GM19463 (cell line): ENCODE results near the gene RIMKLB.
A peak's percentile ranks its signal among the peaks of the same experiment; 100 is the strongest.

Experiments
- ATAC-seq: cut with Tn5 transposase; IDR thresholded peaks from one replicate; pipeline ENCODE4 v1.9.1; 2021; ENCODE audit warnings: mild to moderate bottlenecking, moderate library complexity; ENCODE audit not compliant: unreplicated experiment

RIMKLB gene, protein sequence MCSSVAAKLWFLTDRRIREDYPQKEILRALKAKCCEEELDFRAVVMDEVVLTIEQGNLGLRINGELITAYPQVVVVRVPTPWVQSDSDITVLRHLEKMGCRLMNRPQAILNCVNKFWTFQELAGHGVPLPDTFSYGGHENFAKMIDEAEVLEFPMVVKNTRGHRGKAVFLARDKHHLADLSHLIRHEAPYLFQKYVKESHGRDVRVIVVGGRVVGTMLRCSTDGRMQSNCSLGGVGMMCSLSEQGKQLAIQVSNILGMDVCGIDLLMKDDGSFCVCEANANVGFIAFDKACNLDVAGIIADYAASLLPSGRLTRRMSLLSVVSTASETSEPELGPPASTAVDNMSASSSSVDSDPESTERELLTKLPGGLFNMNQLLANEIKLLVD

DNA sequence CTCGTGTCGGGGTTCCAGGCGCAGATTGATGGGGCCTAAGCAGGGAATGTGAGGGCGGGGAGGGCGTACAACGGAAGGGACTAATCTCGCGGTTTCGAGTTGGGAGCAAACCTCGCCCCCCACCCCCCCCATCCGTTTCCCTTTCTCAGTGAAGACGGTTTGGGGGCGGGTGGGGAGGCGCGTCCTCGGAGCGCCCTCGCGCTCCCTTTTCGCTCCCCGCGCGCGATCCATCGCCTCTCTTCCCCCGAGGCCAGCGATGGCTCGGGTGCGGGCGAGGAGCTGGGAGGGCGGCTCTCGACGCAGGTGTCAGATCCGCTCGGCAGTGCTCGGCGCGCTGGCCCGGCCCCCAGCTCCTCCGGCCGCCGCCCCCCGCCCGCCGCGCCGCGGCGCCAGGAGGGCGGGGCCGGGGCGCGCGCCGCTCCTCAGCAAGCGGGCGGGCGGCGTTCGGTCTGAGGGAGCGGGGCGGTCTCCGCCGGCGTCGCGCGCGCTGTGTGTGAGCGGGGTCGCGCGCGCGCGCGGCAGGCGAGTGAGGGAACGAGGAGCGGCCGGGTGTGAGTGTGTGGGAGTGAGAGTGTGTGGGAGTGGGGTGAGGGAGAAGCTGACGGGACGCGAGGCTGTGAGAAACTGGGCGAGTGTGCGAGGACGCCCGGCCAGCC is at the start of gene RIMKLB:
RIMKLB (plus strand) TSS at position 516 of the 656 bp plus-strand sequence. CDS start 15,876 bp downstream, outside the sequence.
- ATAC-seq: peak; percentile 83

DNA sequence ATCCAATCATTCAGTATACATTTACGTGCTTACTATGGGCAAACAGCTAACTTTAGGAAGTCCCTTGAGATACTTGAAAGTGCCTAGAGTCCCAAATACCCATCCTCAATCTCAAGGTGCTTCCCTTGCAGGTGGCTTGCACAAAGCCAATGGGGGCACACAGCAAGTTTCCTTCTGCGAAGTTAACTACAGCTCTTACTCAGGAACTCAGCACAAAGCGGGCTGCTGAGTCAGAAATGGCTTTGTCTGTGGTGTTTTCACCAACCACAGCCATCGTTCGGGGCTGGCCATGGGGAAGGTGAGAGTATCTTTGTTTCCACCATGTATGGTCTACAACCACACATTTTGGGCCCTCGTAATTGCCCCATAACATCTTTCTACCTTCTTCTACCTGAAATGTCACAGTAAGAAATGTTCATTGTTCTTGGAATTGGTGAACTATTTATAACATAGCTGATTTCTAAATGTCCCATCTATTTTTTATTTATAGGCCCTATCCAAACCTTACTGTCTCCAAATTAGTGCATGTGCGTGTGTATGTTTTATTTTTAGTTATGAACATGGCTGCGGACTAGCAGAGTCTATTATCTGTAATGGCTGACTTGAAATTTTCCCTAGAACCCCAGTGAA is 49.1 kb upstream of the RIMKLB start:
- ATAC-seq: peak; percentile 78

DNA sequence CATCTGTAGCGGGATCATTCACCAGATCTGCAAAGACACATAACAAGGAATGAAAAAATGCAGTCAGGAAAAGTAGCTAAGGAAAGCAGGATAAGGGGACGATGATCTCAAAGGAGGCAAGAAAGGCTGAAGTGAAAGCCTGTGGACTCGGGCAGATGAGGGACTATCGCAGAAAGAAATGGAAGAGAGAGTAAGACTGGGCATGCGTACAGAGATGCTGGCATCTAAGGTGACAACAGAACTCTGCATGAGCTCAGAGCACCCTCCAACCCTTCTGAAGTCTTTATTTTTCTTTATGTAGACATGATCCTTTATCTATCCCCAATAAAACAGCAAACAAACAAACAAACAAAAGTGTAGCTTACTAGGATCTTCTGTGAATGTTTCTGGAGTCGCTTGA is 42.4 kb upstream of the RIMKLB start:
- no peak for ATAC-seq

DNA sequence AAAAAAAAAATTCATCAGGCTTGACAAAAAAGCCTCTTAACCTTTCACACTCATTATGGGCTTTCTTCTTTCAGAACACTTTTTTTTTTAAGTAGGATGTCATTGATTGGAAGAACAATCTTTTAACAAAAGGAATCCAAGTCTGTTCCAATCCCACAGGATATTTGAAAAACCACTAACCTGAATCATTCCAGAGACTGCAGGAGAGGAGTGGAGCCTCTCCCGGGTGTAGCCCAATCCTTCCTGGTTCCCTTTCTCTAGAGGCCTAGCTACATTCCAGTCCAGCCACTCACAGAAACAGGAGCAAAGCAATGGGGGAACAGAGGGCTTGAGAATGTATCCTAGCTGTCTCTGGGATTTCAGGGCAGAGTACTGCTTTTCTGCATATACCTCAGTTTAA is 39.4 kb upstream of the RIMKLB start:
- ATAC-seq: no peak

DNA sequence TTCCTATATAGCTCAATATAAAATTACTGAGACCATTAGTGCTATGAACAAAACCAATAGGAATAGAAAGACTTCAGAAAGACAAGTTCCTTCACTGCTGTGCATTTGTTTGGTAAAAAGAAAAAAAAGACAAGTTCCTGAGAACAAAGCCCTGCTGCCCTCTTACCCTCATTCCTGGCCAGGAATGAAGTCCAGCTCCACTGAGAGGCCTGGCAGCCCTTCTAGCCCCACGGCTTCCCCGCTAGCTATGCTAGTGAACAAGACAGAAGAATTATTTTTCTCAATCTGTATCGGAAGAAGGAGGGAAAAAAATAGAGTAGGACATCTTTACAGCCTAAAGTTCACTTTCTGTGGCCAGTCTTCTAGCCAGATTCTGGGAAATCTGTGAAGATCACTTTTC is 36.8 kb upstream of the RIMKLB start:
- no peak for ATAC-seq

DNA sequence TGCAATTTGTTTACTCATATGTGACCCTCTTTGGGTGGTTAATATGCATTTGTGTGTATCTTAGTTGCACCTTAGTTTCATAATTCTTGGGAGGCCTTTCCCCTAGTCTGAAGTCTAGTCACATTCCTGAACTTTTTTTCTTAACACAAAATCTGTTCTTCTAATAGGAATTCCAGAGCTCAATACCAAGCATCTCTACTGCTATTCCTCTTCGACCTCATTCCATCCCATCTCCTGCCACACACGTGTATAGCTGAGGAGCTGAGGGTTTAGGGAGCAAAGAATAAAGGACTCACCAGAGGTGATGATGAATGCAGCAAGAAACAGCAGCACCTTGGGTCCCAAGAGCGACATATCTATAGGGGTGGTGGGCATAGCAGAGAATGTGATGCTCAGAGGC is 36.0 kb upstream of the RIMKLB start:
- ATAC-seq: no peak

DNA sequence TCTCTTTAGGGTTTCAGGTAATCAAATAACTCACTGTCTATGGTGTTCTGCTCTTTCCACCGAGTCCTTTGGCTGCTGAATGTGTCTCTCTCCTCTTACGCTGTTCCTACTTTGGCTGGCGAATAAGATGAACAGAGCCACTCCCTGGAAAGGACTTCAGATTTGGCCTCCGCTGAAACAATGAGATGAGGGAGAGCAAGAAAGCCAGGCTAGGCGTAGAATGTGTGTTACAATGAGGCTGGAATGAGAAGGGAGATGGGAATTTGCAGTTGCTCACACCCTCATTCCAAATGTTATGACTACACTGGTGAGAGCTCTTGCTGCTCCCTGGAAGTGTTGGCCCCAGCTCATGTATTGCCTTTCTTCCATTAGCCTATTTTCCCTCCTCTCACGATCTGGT is 35.2 kb upstream of the RIMKLB start, which contains the start of gene MFAP5:
MFAP5 (minus strand) TSS at position 234 of the 400 bp plus-strand sequence. CDS start 722 bp downstream, outside the sequence.
- ATAC-seq: no peak

DNA sequence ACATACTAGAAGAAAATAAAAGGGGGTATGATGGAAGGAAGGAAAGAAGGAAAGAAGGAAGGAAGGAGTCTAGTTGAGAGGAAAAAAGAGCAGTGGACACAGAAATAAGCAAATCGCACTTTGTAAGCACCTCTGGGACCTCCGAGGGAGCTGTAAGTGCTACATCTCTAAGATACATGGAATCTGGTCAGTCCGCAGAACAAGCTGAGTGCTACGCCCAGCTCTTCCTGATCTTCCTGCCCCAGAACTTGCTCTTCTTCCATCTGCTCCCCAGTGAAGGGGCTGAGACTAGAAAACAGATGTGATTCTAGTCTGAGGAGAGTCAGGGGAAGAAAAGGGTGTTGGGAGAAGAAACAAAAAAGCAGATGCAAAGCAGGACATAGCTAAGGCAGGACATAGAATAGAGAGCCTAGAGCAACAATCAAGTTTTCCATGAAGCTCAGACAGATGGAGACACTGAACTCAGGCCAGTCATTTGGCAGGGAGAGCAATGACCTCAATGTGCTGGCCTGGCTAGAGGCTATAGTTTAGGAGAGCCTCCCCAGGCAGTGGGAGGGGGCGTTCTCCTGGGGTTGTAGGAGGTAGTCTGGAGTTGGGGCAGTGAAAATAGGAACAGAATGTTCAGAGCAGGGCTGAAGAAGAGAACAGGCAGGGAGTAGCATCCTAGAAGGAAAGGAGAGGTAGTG is 33.4 kb upstream of the RIMKLB start:
- ATAC-seq: no peak

DNA sequence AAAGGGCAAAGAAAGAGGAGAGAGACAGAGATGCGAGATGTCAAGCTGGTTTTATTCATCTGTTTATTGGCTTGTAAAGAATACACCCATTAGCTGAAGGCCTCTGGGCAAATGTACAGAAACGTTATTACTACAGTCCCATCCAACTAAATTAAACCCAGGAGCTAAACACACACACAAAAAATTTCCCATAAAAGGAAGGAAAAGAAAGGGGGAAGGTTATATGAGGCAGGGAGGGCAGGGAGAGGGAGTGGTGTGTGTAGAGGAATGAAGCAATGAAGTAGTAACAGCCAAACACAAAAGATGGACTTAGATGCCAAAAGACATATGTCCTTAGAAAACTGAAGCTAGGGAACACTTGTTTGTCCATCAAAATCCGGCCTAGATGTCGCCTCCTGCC is 32.0 kb upstream of the RIMKLB start:
- no peak for ATAC-seq

DNA sequence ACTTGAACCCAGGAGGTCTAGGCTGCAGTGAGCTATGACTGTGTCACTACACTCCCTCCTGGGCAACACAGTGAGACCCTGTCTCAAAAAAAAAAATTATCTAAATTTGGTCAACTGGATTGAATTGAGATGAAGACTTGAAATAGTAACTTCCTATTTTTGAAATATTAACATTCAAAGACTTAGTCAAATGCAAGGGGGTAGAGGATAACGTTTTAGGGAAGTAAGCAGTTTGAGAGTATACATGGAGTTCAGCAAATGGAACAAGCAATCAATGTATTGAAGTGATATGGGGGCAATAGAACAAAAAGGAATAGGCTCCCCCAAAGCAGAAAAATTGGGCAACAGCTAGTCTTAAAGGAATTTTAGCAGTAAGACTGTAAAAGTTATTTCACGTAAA is 30.5 kb upstream of the RIMKLB start:
- ATAC-seq: no peak

DNA sequence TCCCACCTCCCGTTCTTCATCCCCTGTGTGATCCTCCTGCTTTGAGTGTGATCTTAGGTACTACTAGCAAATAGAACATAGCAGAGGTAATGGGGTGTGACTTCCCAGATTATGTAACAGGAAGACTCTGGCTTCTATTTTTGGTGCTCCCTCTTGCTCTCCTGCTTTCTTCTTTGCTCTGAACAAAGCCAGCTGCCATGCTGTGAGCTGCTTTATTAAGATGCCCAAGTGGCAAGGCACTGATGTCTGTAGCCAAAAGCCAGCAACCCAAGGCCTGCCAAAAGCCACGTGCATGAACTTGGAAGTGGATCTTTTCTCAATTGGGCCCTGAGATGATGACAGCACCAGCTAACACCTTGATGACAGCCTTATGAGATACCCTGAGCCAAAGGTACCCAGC is 29.4 kb upstream of the RIMKLB start:
- no peak for ATAC-seq

DNA sequence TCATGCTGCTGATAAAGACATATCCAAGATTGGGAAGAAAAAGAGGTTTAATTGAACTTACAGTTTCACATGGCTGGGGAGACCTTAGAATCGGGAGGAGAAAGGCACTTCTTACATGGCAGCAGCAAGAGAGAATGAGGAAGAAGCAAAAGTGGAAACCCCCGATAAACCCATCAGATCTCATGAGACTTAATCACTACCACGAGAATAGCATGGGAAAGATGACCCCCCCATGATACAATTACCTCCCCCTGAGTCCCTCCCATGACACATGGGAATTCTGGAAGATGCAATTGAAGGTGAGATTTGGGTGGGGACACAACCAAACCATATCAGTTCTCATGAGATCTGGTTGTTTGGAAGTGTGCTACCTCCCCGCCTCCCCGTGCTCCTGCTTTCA is 25.4 kb upstream of the RIMKLB start:
- no peak for ATAC-seq

DNA sequence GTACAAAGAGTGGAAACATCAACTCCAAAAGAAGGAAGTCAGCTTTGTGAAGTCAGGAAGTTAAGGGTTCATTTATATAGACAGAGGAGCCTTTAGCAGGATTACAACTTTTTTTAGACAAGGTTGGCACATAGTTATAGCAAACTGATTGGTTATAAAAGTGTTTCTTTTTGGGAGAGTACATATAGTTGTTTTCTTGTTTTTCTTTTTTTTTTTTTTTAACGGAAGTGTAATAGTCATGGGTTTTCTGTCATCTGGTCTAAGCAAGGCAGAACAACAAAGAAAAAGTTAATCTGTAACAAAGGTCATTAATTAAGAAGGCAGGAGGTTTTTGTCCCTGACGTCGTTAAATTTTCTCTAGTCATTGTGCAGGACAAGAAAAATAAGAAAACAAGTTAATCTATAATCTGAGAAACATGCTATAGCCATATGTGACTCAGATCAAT is 22.2 kb upstream of the RIMKLB start:
- no peak for ATAC-seq

DNA sequence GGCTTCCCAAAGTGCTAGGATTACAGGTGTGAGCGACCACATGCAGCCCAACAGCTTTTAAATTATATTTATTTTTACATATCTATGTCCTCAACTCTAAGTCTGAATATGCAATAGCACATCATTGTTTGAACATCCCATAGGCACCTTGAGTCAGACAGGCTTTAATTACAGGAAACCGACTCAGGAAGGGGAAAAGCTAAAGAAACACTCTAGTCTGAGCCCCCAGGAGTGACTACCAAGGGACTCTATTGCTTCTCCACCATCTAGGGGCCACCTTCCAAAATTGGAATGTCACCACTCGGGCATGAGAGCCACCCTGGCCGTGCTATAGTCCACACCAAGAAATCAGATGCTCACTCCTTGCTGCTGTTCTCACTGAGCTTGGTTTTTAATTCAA is 21.1 kb upstream of the RIMKLB start:
- ATAC-seq: no peak

DNA sequence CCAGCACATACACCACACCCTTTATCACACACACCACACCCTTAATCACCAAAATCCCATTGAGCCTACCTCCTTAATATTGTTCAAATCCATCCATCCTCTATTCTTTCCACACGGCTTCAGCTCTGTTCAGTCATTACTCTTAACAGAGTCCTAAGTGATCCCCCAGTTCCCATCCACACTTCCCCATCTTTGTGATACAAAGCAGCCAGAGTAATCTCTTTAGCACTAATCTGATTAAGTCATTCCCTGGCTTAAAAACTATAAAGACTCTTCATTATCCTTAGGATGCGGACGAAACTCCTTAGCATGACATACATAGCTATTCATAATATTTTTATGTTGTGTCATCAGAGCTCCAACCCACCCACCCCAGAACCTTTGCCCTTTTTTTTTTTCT is 20.4 kb upstream of the RIMKLB start:
- ATAC-seq: no peak

DNA sequence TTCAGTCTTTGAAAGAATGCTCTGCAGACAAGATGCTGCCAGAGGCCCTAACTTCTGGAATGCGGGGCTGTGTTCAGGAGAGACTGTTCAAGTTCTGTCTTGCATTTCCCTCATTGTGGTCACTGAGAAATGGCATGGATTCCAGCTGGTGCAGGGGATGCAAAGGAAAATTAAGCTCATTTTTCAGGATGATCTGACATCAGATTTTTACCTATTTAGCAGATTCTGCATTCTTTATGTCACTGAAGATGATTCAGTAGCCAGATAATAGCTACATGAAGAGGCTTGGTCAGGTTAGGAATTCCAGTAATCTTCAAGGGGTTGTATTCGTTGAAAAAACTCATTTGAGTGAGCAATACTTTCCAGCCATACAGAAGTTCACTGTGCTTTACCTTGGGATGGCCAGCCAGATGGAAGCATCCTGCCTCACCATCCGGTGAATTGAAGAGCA is 19.1 kb upstream of the RIMKLB start:
- no peak for ATAC-seq

DNA sequence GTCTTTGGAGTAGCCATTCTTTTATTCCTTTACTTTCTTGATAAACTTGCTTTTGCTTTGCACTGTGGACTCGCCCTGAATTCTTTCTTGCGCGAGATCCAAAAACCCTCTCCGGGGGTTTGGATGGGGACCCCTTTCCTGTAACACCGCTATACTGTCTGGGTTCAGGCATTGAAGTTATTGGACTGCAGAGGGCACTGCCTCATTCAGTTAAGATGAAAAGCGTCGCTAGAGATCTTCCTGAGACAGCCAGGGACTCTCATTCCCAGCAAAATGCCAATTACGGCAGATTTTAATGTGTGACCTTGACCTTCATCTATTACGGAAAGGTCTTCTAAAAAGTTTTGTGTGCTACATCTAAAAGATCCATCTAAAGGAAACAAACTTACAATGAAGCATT is 17.3 kb upstream of the RIMKLB start:
- ATAC-seq: no peak

DNA sequence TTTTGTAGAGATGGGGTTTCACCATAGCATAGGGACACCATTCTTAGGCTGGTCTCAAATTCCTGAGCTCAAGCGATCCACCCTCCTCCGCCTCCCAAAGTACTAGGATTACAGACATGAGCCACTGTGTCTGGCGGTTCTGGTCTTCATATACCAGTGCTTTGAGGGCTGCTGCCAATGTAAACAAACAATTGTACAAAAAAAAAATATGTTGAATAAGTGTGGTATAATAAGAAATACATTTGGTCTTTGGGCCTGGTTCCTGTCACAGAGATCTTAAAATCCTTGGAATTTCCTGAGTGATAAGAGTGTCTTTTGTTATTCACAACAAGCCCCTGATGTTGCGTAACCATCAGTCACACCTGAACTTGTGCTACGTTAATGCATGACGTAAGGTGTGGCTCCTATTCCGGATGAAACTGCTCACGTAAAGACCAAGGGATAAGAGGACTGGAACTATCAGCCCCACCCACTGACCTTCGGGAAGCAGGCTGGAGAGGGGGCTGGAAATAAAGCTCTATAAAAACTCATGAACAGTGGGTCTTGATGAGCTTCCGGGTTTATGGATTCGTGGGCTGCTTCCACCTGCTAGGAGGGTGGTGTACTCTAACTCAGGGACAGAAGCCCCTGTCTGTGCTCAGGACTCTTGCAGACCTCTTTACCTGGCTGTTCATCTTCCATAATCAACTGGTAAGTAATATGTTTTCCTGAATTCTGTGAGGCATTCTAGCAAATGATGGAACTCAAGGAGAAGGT is 16.5 kb upstream of the RIMKLB start:
- no peak for ATAC-seq

DNA sequence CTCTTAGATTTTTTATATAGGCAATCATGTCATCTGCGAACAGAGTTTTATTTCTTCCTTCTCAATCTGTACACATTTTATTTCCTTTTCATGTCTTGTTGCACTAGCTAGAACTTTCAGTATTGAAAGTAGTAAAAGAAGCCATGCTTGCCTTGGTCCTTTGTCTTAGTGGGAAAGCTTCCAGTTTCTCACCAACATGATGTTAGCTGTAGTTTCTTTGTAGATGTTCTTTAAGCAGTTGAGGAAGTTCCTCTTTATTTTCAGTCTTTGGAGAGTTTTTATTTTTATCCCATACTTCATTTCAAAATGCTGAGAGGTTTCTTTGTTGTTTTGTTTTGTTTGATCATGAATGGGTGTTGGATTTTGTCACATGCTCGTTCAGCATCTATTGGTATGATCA is 12.7 kb upstream of the RIMKLB start:
- ATAC-seq: no peak

DNA sequence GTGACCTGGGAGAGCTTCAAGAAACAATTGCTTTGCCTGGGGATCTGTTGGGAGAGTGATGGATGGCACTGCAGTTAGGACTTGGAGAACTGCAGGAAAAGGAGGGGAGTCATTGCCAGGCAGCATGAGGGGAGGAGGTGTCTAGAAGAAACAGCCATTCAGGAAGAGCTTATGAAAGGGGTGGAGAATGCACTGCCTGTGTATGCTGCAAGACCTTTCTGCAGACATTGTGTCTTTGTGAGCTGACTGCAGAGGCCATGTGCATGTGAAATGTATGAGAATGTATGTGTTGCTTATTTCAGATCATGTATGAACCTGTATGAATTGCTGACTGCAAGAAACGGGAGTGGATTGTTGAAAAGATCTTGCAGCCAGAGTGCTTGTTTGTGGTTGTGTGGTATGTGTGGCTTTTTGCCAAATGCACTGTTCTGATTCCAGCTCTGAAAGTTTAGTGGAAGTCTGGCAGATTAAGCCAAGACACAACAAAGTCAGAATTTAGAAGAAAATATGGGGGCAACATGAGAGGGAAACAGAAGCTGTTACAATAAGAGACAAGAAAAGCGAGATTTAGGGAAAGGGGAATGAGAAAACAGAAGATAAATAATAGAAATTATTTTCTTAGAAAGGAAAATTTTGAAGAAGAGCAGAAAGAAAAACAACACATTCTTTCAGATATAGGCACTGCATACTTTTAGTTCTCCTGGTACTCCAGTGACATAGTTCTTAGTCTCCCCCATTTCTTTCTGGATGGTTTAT is 9.8 kb upstream of the RIMKLB start:
- ATAC-seq: no peak
